Stimulated activated CD4-positive, alpha-beta T cell treated with anti-CD3 and anti-CD28 coated beads, Interleukin-1b, Interleukin-23, amount 100 ng/mL, for 48 hours (primary cell): ENCODE data around the gene UPK1B.
A peak's percentile ranks its signal among the peaks of the same experiment; 100 is the strongest.
"Not testable (repeated sequence)": the region's sequence is repeated elsewhere in the genome, so short reads cannot be mapped to it uniquely, and the experiment has no call there.

Source experiments
- DNase-seq: peaks from one replicate; pipeline ENCODE4 v3.0.0-alpha.2; 2020

Gene UPK1B

GRCh38 chr3:119227070-119227850 lies 53.9 kb downstream of the UPK1B start:
- DNase-seq = no peak

GRCh38 chr3:119228373-119229145 lies 55.2 kb downstream of the UPK1B start:
- DNase-seq = no peak

DNA sequence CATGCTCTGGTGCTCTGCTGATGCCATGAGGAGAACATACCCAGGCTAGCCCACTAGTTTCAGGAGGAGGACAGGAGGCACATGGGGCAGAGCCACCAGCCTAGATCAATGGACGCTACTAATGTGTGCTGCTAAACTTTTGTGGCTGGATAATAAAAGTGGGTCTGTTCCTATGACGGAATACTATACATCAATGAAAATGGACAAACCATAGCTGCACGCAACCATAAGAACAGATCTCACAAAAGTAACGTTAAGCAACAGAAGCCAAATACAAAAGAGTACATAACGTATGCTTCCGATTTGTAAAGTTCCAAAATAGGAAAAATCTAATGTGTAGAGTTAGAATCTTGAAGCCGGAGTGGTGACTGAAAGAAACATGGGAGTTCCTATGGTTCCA lies 55.8 kb downstream of the UPK1B start:
- no peak for DNase-seq

DNA sequence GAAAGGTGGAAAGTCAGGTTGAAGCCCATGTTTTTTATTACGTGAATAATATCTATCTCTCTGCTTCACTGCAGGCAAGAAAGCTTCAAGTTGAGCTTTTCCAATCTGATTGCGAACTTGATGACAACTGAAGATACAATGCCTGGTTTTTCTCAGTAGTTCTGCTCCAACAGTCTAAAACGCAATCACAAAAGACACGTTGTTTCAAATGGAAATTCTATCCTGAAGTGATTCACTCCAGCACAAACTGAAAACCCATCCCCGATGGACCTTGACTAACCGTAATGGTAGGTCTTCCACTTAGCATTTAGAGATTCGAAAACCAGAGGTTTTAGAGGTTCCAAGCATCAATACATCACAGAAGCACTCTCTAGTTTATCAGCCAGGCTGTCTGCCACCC lies 56.7 kb downstream of the UPK1B start:
- DNase-seq = no peak

DNA sequence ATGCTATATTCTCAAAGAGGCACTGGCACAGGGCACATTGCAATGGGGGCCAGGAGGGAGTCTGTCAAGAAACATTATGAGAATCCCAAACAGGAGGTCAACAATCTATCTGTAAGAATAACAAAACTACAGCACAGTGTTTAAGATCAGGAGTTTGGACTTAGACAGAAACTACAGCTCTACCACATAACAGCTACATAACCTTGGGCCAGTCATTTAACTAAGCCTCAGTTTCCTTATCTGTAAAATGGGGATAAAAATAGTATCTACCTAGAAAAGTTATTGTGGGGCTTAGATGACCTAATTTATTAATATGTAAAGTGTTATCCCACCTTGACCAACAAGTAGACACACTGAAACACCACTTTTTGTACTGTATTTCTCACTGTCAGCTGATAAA lies 57.3 kb downstream of the UPK1B start:
- no peak for DNase-seq

- DNase-seq = no peak
Observed at GRCh38 chr3:119234610-119235009, 61.2 kb downstream of the UPK1B start.

DNA sequence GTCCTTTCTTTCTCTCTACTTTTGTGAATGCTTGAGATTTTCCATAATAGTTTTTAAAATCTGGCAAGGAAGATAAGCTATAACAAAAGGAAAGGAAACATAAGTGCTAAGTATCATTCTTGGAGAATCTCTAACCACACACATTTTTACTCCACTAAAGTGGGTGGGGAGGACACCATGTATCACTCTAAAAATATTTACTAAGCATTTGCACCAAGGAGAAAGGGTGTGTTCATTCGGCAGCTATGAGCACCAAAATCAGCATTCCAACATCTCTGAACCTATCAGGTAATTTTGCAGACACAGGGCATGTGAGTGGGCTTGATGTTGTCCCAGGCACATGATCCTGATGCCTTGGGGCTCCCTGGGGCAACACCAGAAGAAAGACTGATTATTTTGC lies 61.8 kb downstream of the UPK1B start:
- DNase-seq = no peak

- no peak for DNase-seq
Observed at GRCh38 chr3:119236756-119237155, 63.4 kb downstream of the UPK1B start.

DNA sequence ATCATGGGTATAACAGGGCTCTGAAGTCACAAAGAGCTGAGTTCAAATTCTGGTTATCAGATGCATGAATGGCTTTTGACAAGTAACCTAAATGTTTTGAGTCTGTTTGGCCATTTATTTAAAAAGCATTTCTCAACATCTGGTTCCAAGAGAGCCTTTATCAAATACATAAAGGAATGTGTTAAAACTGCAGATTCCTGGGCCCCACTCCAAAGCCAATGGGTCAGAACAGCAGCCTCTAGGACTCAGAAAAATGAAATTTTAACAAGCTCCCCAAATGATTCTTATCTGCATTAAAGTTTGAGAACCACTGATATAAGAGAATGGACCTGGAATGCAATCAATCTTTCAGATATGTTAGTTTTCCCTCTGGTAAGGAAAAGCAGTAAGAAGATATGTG lies 63.9 kb downstream of the UPK1B start:
- no peak for DNase-seq

DNA sequence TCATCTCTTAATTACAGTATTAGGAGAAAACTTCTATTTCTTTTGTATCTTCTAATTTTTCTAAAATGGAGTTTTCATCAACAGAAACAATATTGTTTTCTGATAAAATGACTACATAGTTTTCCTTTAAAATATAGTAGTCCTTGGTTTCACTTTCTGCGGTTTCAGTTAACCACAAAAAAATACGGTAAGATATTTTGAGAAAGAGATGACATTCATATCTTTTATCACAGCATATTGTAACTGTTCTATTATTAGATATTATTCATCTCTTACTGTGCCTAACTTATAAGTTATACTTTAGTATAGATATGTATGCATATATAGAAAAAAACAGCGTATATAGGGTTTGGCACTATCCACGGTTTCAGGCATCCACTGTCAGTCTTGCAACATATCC lies 65.0 kb downstream of the UPK1B start:
- no peak for DNase-seq

DNA sequence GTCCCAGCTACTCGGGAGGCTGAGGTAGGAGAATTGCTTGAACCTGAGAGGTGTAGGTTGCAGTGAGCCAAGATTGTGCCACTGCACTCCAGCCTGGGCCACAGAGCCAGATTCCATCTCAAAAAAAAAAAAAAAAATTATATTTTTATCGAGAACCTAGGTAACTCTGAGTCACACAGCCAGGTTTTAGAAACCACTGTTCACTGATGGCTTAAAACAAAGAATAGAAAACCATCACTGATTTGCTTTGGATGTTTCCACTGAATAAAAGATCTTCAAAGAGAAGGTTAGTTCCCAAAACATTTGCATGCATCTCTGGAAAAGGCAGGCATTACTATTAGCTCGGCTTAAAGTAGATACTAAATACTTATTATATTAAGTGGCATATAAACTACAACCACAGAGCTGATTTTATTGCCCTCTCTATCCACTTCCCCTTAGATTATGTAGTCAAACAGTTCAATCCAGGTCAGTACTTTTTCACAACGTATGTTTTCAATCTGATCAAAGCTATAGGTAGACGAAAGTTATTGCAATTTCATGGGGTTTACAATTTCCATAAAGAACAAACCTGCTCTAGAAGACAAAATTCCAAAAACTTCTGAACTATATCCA lies 65.9 kb downstream of the UPK1B start:
- DNase-seq = no peak

DNA sequence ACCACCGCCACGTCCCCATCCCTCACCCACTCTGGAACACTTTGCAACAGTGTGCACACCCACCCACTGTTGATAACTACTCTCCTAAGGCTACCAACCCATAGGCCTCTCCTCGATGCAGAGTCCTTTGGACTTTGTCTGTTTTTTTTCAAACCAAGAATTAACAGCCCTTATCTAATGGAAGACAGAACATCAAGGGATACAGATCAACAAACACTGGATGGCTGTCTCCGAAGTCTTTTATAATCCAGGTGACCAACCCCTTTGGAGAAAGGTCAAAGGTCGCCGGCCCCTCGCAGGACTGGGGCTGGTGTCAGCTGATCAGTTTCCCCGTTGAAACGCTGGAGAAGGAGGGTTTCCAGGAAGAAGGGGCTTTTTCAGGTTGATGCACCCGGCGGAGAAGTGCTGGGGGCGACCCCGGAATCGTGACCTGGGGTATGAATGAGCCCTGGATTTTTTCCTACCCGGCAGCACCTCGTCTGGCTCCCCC lies 66.7 kb downstream of the UPK1B start:
- peak; percentile 21 for DNase-seq

- DNase-seq = peak; percentile 73
Observed at GRCh38 chr3:119240591-119241434, 67.4 kb downstream of the UPK1B start, which contains the start of gene B4GALT4. Gene B4GALT4 (minus strand): TSS chr3:119240878. CDS start chr3:119230099, 10,779 bp downstream.

DNA sequence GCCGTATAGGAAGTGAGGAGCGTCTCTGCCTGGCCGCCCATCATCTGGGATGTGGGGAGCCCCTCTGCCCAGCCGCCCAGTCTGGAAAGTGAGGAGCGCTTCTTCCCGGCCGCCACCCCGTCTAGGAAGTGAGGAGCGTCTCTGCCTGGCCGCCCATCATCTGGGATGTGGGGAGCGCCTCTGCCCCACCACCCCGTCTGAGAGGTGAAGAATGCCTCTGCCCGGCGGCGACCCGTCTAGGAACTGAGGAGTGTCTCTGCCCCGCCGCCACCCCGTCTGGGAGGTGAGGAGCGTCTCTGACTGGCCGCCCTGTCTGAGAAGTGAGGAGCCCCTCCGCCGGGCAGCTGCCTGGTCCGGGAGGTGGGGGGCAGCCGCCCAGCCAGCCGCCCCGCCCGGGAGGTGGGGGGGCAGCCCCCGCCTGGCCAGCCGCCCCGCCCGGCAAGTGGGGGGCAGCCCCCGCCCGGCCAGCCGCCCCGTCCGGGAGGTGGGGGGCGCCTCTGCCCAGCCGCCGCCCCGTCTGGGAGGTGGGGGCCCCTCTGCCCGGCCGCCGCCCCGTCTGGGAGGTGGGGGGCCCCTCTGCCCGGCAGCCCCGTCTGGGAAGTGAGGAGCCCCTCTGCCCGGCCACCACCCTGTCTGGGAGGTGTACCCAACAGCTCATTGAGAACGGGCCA lies 69.1 kb downstream of the UPK1B start:
- DNase-seq = not testable (repeated sequence)

DNA sequence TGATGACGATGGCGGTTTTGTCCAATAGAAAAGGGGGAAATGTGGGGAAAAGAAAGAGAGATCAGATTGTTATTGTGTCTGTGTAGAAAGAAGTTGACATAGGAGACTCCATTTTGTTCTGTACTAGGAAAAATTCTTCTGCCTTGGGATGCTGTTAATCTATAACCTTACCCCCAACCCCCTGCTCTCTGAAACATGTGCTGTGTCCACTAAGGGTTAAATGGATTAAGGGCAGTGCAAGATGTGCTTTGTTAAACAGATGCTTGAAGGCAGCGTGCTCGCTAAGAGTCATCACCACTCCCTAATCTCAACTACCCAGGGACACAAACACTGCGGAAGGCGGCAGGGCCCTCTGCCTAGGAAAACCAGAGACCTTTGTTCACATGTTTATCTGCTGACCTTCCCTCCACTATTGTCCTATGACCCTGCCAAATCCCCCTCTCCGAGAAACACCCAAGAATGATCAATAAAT lies 69.7 kb downstream of the UPK1B start:
- DNase-seq = not testable (repeated sequence)

- DNase-seq = no peak
Observed at GRCh38 chr3:119243712-119244111, 70.3 kb downstream of the UPK1B start.

GRCh38 chr3:119245778-119246177 lies 72.4 kb downstream of the UPK1B start:
- no peak for DNase-seq
